GM19023 (cell line): Measurements from ENCODE around the gene NDUFA3.
"Not testable (repeated sequence)": the region's sequence is repeated elsewhere in the genome, so short reads cannot be mapped to it uniquely, and the experiment has no call there.

Source experiments
- ATAC-seq: cut with Tn5 transposase; IDR thresholded peaks from one replicate; pipeline ENCODE4 v1.9.1; 2021; ENCODE audit warnings: mild to moderate bottlenecking, moderate library complexity; ENCODE audit not compliant: unreplicated experiment

Gene NDUFA3

GRCh38 chr19:54102421-54103169, at the start of gene NDUFA3:
NDUFA3 (plus strand) TSS chr19:54102855; CDS start chr19:54102879, 24 bp downstream.
- peak; percentile 97 for ATAC-seq

- no peak for ATAC-seq
Observed at GRCh38 chr19:54062643-54063042, 40.0 kb upstream of the NDUFA3 start.

GRCh38 chr19:54063350-54064116, 39.1 kb upstream of the NDUFA3 start, which contains the start of gene VSTM1:
VSTM1 (minus strand) TSS chr19:54063897; CDS start chr19:54063777, 120 bp downstream.
- no peak for ATAC-seq

GRCh38 chr19:54069470-54069869, 33.2 kb upstream of the NDUFA3 start:
- no peak for ATAC-seq

GRCh38 chr19:54073829-54074228, 28.8 kb upstream of the NDUFA3 start:
- ATAC-seq = no peak

- ATAC-seq = no peak
Observed at GRCh38 chr19:54074851-54075250, 27.8 kb upstream of the NDUFA3 start.

GRCh38 chr19:54077334-54077733, 25.3 kb upstream of the NDUFA3 start:
- no peak for ATAC-seq

GRCh38 chr19:54081032-54081431, 21.6 kb upstream of the NDUFA3 start, which contains the start of gene TARM1:
TARM1 (minus strand) TSS chr19:54081365; CDS start chr19:54081340, 25 bp downstream.
- ATAC-seq = no peak

- no peak for ATAC-seq
Observed at GRCh38 chr19:54084410-54084809, 18.2 kb upstream of the NDUFA3 start.

- no peak for ATAC-seq
Observed at GRCh38 chr19:54094426-54095000, 8.1 kb upstream of the NDUFA3 start.

GRCh38 chr19:54095136-54095858, 7.4 kb upstream of the NDUFA3 start:
- ATAC-seq = no peak

GRCh38 chr19:54095859-54096616, 6.6 kb upstream of the NDUFA3 start:
- ATAC-seq = not testable (repeated sequence)

GRCh38 chr19:54096617-54097106, 6.0 kb upstream of the NDUFA3 start:
- ATAC-seq = no peak

GRCh38 chr19:54099190-54099902, 3.3 kb upstream of the NDUFA3 start:
- ATAC-seq = no peak

GRCh38 chr19:54099903-54100255, 2.8 kb upstream of the NDUFA3 start:
- not testable (repeated sequence) for ATAC-seq

GRCh38 chr19:54100561-54100960, 2.1 kb upstream of the NDUFA3 start, which contains the start of gene OSCAR:
OSCAR (minus strand) TSS chr19:54100803; CDS start chr19:54100792, 11 bp downstream.
- no peak for ATAC-seq

- no peak for ATAC-seq
Observed at GRCh38 chr19:54104998-54105715, 2.5 kb downstream of the NDUFA3 start.

- no peak for ATAC-seq
Observed at GRCh38 chr19:54105796-54106195, 3.1 kb downstream of the NDUFA3 start.

- ATAC-seq = no peak
Observed at GRCh38 chr19:54106716-54107115, 4.1 kb downstream of the NDUFA3 start.
